ENCODE results near the gene CDC5L. TPM values are rescaled to one million over a fixed set of nuclear protein-coding genes. Genes with fewer than 3 reads are reported as not detected.
A peak's percentile ranks its signal among the peaks of the same experiment; 100 is the strongest.

CDC5L gene
- total RNA-seq, 1 donor from 2014 or later = 25.6 TPM

GRCh38 chr6:44456070-44456965, 68.8 kb downstream of the CDC5L start:
- peak; percentile 76 for TF ChIP-seq CTCF (IDR thresholded peaks at IDR 0.05; ENCODE audit: unreplicated experiment)
- DNase-seq (ENCODE audit: low spot score in 2 of 2, unreplicated experiment in 2 of 2) = no peak
- H3K27ac Mint-ChIP-seq = no peak overlapping the region
- H3K36me3 Mint-ChIP-seq = peaks cover 6% of the 10 kb centered on the region
- no peaks in the 10 kb centered on the region for H3K9me3 Mint-ChIP-seq
- peaks cover 17% of the 10 kb centered on the region for H3K27me3 Mint-ChIP-seq (ENCODE audit: low read depth)
- peak overlapping the region; percentile 9 for H3K4me3 Mint-ChIP-seq
- H3K4me1 Mint-ChIP-seq = peaks cover 9% of the 10 kb centered on the region

GRCh38 chr6:44456966-44457292, 69.4 kb downstream of the CDC5L start:
- DNase-seq (ENCODE audit: low spot score in 2 of 2, unreplicated experiment in 2 of 2) = no peak
- Mint-ChIP-seq H3K9me3 (no peaks in the 10 kb centered on the region), H3K27ac (no peak overlapping the region), H3K36me3 (peaks cover under 1% of the 10 kb centered on the region), H3K27me3 (ENCODE audit: low read depth) (peaks cover 17% of the 10 kb centered on the region), H3K4me3 (peak overlapping the region; percentile 9), H3K4me1 (peaks cover 9% of the 10 kb centered on the region)
- no peak for TF ChIP-seq CTCF (IDR thresholded peaks at IDR 0.05; ENCODE audit: unreplicated experiment)

GRCh38 chr6:44457596-44457995, 70.1 kb downstream of the CDC5L start:
- Mint-ChIP-seq H3K4me3 (no peak overlapping the region), H3K36me3 (no peaks in the 10 kb centered on the region), H3K4me1 (peaks cover 9% of the 10 kb centered on the region), H3K9me3 (no peaks in the 10 kb centered on the region), H3K27me3 (ENCODE audit: low read depth) (peaks cover 18% of the 10 kb centered on the region), H3K27ac (no peak overlapping the region)
- DNase-seq (ENCODE audit: low spot score in 2 of 2, unreplicated experiment in 2 of 2) = no peak
- no peak for TF ChIP-seq CTCF (IDR thresholded peaks at IDR 0.05; ENCODE audit: unreplicated experiment)

GRCh38 chr6:44458551-44458950, 71.0 kb downstream of the CDC5L start:
- Mint-ChIP-seq H3K9me3 (no peaks in the 10 kb centered on the region), H3K4me1 (peaks cover 9% of the 10 kb centered on the region), H3K27ac (no peak overlapping the region), H3K27me3 (ENCODE audit: low read depth) (peaks cover 18% of the 10 kb centered on the region), H3K4me3 (no peak overlapping the region), H3K36me3 (no peaks in the 10 kb centered on the region)
- DNase-seq (ENCODE audit: low spot score in 2 of 2, unreplicated experiment in 2 of 2) = no peak
- TF ChIP-seq CTCF (IDR thresholded peaks at IDR 0.05; ENCODE audit: unreplicated experiment) = no peak

GRCh38 chr6:44462335-44462734, 74.8 kb downstream of the CDC5L start:
- DNase-seq (ENCODE audit: low spot score in 2 of 2, unreplicated experiment in 2 of 2) = no peak
- Mint-ChIP-seq H3K4me1 (peaks cover 20% of the 10 kb centered on the region), H3K4me3 (no peak overlapping the region), H3K36me3 (no peaks in the 10 kb centered on the region), H3K9me3 (no peaks in the 10 kb centered on the region), H3K27ac (no peak overlapping the region), H3K27me3 (ENCODE audit: low read depth) (peaks cover 12% of the 10 kb centered on the region)
- no peak for TF ChIP-seq CTCF (IDR thresholded peaks at IDR 0.05; ENCODE audit: unreplicated experiment)

All from mesothelial cell of epicardium (in vitro differentiated cells).